Neuronal stem cell (in vitro differentiated cells): ENCODE data around the gene CACNB1.

Experiments used
- DNase-seq: peaks from one replicate; pipeline ENCODE4 v3.0.0-alpha.2; 2013; ENCODE audit warnings: low spot score
- H2AFZ ChIP-seq: one replicate; pipeline ENCODE4 v1.6.1; 2013; ENCODE audit warnings: mild to moderate bottlenecking, low read length, inconsistent platforms
- H2AK5ac ChIP-seq: 2 replicates; pipeline ENCODE4 v1.6.1; 2013; ENCODE audit warnings: low read depth, mild to moderate bottlenecking, inconsistent platforms, low read length, moderate library complexity, mixed read lengths
- H2BK120ac ChIP-seq: 2 replicates; pipeline ENCODE4 v1.6.1; 2013; ENCODE audit warnings: low read depth, mild to moderate bottlenecking, inconsistent platforms, low read length, moderate library complexity, mixed read lengths
- H2BK12ac ChIP-seq: one replicate; pipeline ENCODE4 v1.6.1; 2013; ENCODE audit warnings: low read length, inconsistent platforms
- H2BK15ac ChIP-seq: 2 replicates; pipeline ENCODE4 v1.6.1; 2013; ENCODE audit warnings: mild to moderate bottlenecking, low read length, inconsistent platforms, mixed read lengths
- H2BK5ac ChIP-seq: one replicate; pipeline ENCODE4 v1.6.1; 2013; ENCODE audit warnings: inconsistent platforms, mild to moderate bottlenecking, low read length, moderate library complexity
- H3K14ac ChIP-seq: one replicate; pipeline ENCODE4 v1.6.1; 2013; ENCODE audit warnings: low read length, inconsistent platforms
- H3K18ac ChIP-seq: 2 replicates; pipeline ENCODE4 v1.6.1; 2013; ENCODE audit warnings: low read length, inconsistent platforms
- H3K23ac ChIP-seq: 2 replicates; pipeline ENCODE4 v1.6.1; 2013; ENCODE audit warnings: low read depth, mild to moderate bottlenecking, mixed read lengths, low read length, inconsistent platforms; ENCODE audit not compliant: poor library complexity
- H3K27ac ChIP-seq: replicated peaks from 3 replicates; pipeline ENCODE4 v1.5.1; 2013; ENCODE audit warnings: low read length, inconsistent platforms
- H3K27me3 ChIP-seq, 3 experiments: 2 replicates each; pipeline ENCODE4 v1.6.1; 2013; ENCODE audit warnings: low read length in 3 of 3, mild to moderate bottlenecking in 2 of 3, inconsistent platforms in 1 of 3, low read depth in 1 of 3, mixed read lengths in 1 of 3, moderate library complexity in 1 of 3; ENCODE audit not compliant: control insufficient read depth in 3 of 3, insufficient read depth in 3 of 3
- H3K36me3 ChIP-seq, 2 donors: replicated peaks in 1 of 2; 2 replicates each; pipeline ENCODE4 v1.6.1; 2013; ENCODE audit warnings: low read length in 2 of 2; ENCODE audit not compliant: control insufficient read depth in 2 of 2, insufficient read depth in 2 of 2
- H3K4ac ChIP-seq: 2 replicates; pipeline ENCODE4 v1.6.1; 2013; ENCODE audit warnings: inconsistent platforms, mild to moderate bottlenecking, low read length, moderate library complexity
- H3K4me1 ChIP-seq, 2 donors: 1 replicate in 1 of 2; 2 replicates in 1 of 2; pipeline ENCODE4 v1.6.1; 2013; ENCODE audit warnings: low read length in 2 of 2, low read depth in 1 of 2; ENCODE audit not compliant: control insufficient read depth in 2 of 2, insufficient read depth in 1 of 2
- H3K4me2 ChIP-seq: one replicate; pipeline ENCODE4 v1.6.1; 2013; ENCODE audit warnings: mild to moderate bottlenecking, low read length, inconsistent platforms; ENCODE audit not compliant: insufficient read depth, poor library complexity, severe bottlenecking
- H3K4me3 ChIP-seq, 2 donors: 2 replicates each; pipeline ENCODE4 v1.5.1; 2013; ENCODE audit warnings: low read length in 2 of 2, mild to moderate bottlenecking in 2 of 2, inconsistent platforms in 1 of 2, moderate library complexity in 1 of 2
- H3K79me1 ChIP-seq: one replicate; pipeline ENCODE4 v1.6.1; 2013; ENCODE audit warnings: low read depth, mild to moderate bottlenecking, inconsistent platforms, low read length, moderate library complexity
- H3K9ac ChIP-seq: one replicate; pipeline ENCODE4 v1.6.1; 2013; ENCODE audit warnings: mild to moderate bottlenecking, low read depth, low read length, inconsistent platforms; ENCODE audit not compliant: poor library complexity
- H3K9me3 ChIP-seq, 2 donors: replicated peaks in 1 of 2; 2 replicates each; pipeline versions ENCODE3 to v1.6.1; 2013; ENCODE audit warnings: low read length in 2 of 2, mild to moderate bottlenecking in 2 of 2, inconsistent platforms in 1 of 2, low read depth in 1 of 2, mixed read lengths in 1 of 2, moderate library complexity in 1 of 2; ENCODE audit not compliant: control insufficient read depth in 2 of 2, insufficient read depth in 1 of 2
- H4K8ac ChIP-seq: one replicate; pipeline ENCODE4 v1.6.1; 2013; ENCODE audit warnings: low read depth, mild to moderate bottlenecking, inconsistent platforms, low read length, moderate library complexity
- H4K91ac ChIP-seq: one replicate; pipeline ENCODE4 v1.6.1; 2013; ENCODE audit warnings: low read length, low read depth, mild to moderate bottlenecking, inconsistent platforms; ENCODE audit not compliant: poor library complexity
- WGBS, 2 donors: extraction: QIAGEN DNeasy Blood & Tissue Kit; methylation state at CpG; one replicate each; pipeline ENCODE4 v1.1.7; 2013; ENCODE audit warnings: missing lambda C conversion rate in 2 of 2, mixed read lengths in 1 of 2; ENCODE audit not compliant: insufficient read length in 2 of 2, insufficient replicate concordance in 1 of 2; ENCODE audit errors: extremely low coverage in 2 of 2; 5-methylcytosine and 5-hydroxymethylcytosine counted together

The CACNB1 gene

DNA sequence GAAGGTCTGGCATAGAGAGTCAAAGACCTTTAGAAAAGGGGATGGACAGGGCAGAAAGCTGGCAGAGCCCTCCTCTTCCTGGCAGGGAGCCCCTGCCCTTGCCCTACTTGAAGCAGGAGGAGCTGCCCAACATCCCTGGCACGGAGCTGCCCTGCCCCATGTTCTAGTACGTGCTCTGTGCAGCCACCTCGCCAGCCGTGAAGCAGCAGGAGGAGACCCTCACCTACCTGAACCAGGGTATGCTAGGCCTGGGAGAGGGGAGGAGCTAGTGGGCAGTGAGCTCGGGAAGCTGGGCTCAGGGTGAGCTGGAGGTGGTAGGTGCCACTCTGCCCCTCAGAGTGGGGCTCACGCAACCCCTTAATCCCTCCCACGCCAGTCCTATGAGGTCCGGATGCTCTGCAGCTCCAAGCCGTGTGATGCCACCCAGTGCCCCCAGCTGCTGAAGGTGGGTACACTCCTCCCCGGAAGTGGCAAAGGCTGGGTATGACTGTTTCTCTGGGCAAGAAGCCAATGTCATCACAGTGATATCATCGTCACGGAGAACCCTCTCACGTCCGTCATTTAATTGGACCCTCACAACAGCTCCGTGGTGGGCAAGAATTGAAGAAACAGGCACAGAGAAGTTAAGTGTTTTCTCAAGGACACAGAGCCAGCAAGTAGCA lies 41.0 kb upstream of the CACNB1 start:
- Histone ChIP-seq H3K4me1 (no peaks in the 10 kb centered on the region), H3K79me1 (peaks cover 3% of the 10 kb centered on the region), H2BK15ac (peak overlapping the region; percentile 83), H3K27ac (no peak overlapping the region), H3K23ac (peak overlapping the region; percentile 93), H4K8ac (no peak overlapping the region), H3K27me3 (peaks cover 0 to 12% (median 0%) of the 10 kb centered on the region in 3 experiments), H4K91ac (no peak overlapping the region), H2BK12ac (peak overlapping the region; percentile 84), H2BK120ac (peak overlapping the region; percentile 94), H3K18ac (peak overlapping the region; percentile 64), H2BK5ac (peak overlapping the region; percentile 39), H3K14ac (peak overlapping the region; percentile 94), H3K36me3 (no peaks in the 10 kb centered on the region), H3K9ac (no peak overlapping the region), H3K4me2 (no peak overlapping the region), H3K9me3 (no peaks in the 10 kb centered on the region), H2AK5ac (peak overlapping the region; percentile 94), H3K4me3 (no peak overlapping the region), H3K4ac (no peak overlapping the region), H2AFZ (no peak overlapping the region)
- WGBS, 2 donors: no CpG with 5 or more reads among the region's 15 CpGs
- DNase-seq: no peak

GRCh38 chr17:39237586-39237985 lies 40.1 kb upstream of the CACNB1 start:
- H3K27me3 ChIP-seq: peaks cover 0 to 12% (median 0%) of the 10 kb centered on the region in 3 experiments
- H2BK15ac ChIP-seq: peak overlapping the region; percentile 26
- no peak overlapping the region for H4K91ac ChIP-seq
- H4K8ac ChIP-seq: no peak overlapping the region
- no peak overlapping the region for H3K9ac ChIP-seq
- H2BK5ac ChIP-seq: no peak overlapping the region
- no peak overlapping the region for H3K18ac ChIP-seq
- no peak overlapping the region for H2AFZ ChIP-seq
- H3K79me1 ChIP-seq: peaks cover 3% of the 10 kb centered on the region
- H3K4me2 ChIP-seq: no peak overlapping the region
- H3K4me3 ChIP-seq: no peak overlapping the region
- H3K14ac ChIP-seq: no peak overlapping the region
- H3K9me3 ChIP-seq: no peaks in the 10 kb centered on the region
- no peak overlapping the region for H2BK12ac ChIP-seq
- H3K36me3 ChIP-seq: no peaks in the 10 kb centered on the region
- no peak overlapping the region for H3K27ac ChIP-seq
- no peak overlapping the region for H3K4ac ChIP-seq
- H3K23ac ChIP-seq: no peak overlapping the region
- H3K4me1 ChIP-seq: no peaks in the 10 kb centered on the region
- no peak overlapping the region for H2BK120ac ChIP-seq
- DNase-seq: no peak
- H2AK5ac ChIP-seq: peak overlapping the region; percentile 35
- no CpG with 5 or more reads among the region's 7 CpGs for WGBS, 2 donors

DNA sequence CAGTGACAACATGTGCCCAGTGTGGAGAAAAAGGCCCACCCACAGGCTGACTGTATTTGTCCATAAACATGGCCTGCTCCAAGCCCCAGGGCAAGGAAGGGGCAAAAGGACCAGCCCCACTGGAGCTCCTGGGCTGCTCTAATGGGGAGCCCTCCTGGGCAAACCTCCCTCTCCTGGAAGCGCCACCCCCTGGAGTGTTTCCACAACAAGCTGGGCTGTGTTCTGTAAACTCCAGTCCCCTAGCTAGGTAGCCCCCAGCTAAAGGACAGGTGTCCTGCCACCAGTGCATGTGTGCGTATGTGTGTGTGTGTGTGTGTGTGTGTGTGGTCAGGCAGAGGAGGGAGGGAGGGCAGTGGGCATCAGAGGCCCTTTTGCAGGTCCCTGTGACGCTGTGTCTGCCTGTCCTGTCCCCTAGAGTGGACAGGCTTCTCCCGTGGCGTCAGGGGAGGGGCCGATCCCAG lies 39.5 kb upstream of the CACNB1 start:
- no CpG with 5 or more reads among the region's 6 CpGs for WGBS, 2 donors
- Histone ChIP-seq H2AK5ac (peak overlapping the region; percentile 66), H3K4me1 (peaks cover 3 to 4% of the 10 kb centered on the region in 2 donors), H2BK120ac (no peak overlapping the region), H3K79me1 (peaks cover 3% of the 10 kb centered on the region), H3K9me3 (no peaks in the 10 kb centered on the region), H3K18ac (no peak overlapping the region), H3K4me2 (no peak overlapping the region), H3K4ac (no peak overlapping the region), H3K9ac (no peak overlapping the region), H2BK5ac (peak overlapping the region; percentile 32), H4K91ac (peak overlapping the region; percentile 17), H3K36me3 (no peaks in the 10 kb centered on the region), H3K4me3 (no peak overlapping the region), H3K27ac (no peak overlapping the region), H3K27me3 (peaks cover 0 to 12% (median 0%) of the 10 kb centered on the region in 3 experiments), H2BK15ac (peak overlapping the region; percentile 9), H2BK12ac (peak overlapping the region; percentile 67), H3K23ac (no peak overlapping the region), H4K8ac (no peak overlapping the region), H2AFZ (no peak overlapping the region), H3K14ac (no peak overlapping the region)
- DNase-seq: no peak

DNA sequence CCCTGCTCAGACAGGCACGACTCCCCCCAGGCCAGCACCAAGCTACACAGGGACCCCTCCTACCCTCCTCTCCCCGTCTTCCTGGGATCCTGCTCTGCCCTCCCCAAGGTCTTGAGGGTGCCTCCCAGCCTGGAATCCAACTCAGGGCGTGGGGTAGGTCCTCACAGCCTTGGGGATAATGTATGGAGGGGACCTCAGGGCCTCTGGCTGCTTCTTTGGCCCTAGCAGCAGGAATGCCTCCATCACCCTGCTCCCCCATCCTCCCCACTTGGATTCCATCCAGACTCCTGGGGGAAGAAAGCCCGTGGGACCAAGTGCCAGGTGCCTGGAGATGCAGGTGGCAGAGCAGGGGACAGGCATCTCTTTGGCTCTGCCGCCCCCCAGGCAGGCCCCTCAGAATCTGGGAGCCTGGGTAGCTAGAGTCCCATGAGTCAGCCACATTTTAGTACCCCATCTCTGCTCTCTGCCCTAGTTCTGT lies 39.0 kb upstream of the CACNB1 start:
- peak overlapping the region; percentile 75 for H2BK12ac ChIP-seq
- H2BK120ac ChIP-seq: no peak overlapping the region
- H3K14ac ChIP-seq: no peak overlapping the region
- no peak overlapping the region for H2AFZ ChIP-seq
- WGBS, 2 donors: no CpG with 5 or more reads among the region's 5 CpGs
- H3K79me1 ChIP-seq: peaks cover 3% of the 10 kb centered on the region
- peaks cover 8% of the 10 kb centered on the region in 2 donors for H3K4me1 ChIP-seq
- peak overlapping the region; percentile 17 for H4K91ac ChIP-seq
- no peak overlapping the region for H3K4me2 ChIP-seq
- H3K18ac ChIP-seq: peak overlapping the region; percentile 67
- peaks cover 0 to 12% (median 0%) of the 10 kb centered on the region in 3 experiments for H3K27me3 ChIP-seq
- H3K4me3 ChIP-seq: peak overlapping the region in 1 of 2 donors; percentile 6
- H2AK5ac ChIP-seq: peak overlapping the region; percentile 66
- H3K27ac ChIP-seq: no peak overlapping the region
- no peaks in the 10 kb centered on the region for H3K9me3 ChIP-seq
- peak overlapping the region; percentile 69 for H3K23ac ChIP-seq
- H2BK5ac ChIP-seq: peak overlapping the region; percentile 32
- no peaks in the 10 kb centered on the region for H3K36me3 ChIP-seq
- DNase-seq: no peak
- H3K4ac ChIP-seq: no peak overlapping the region
- no peak overlapping the region for H4K8ac ChIP-seq
- H2BK15ac ChIP-seq: peak overlapping the region; percentile 62
- no peak overlapping the region for H3K9ac ChIP-seq
